Large intestine (tissue), 3 donors: ENCODE measurements around the gene USP32. TPM values are rescaled to one million over a fixed set of nuclear protein-coding genes. Genes with fewer than 3 reads are reported as not detected.
"Not testable (repeated sequence)": the region's sequence is repeated elsewhere in the genome, so short reads cannot be mapped to it uniquely, and the experiment has no call there.

ENCODE experiments used
- DNase-seq, 2 donors: peaks; one replicate each; pipeline versions ENCODE4 v3.0.0 to v3.0.0-alpha.2; 2013
- H3K27ac ChIP-seq: one replicate; pipeline ENCODE4 v1.5.1; 2013; ENCODE audit warnings: low read length
- H3K27me3 ChIP-seq: 2 replicates; pipeline ENCODE4 v1.6.1; 2013; ENCODE audit warnings: low read length; ENCODE audit not compliant: control insufficient read depth, insufficient read depth
- H3K36me3 ChIP-seq: 2 replicates; pipeline ENCODE4 v1.6.1; 2013; ENCODE audit warnings: low read length; ENCODE audit not compliant: control insufficient read depth, insufficient read depth
- H3K4me1 ChIP-seq: one replicate; pipeline ENCODE4 v1.6.1; 2013; ENCODE audit warnings: low read length; ENCODE audit not compliant: control insufficient read depth, insufficient read depth
- H3K4me3 ChIP-seq: one replicate; pipeline ENCODE4 v1.5.1; 2013; ENCODE audit warnings: low read length
- H3K9me3 ChIP-seq: one replicate; pipeline ENCODE4 v1.6.1; 2013; ENCODE audit warnings: mild to moderate bottlenecking, low read depth, low read length, moderate library complexity; ENCODE audit not compliant: control insufficient read depth
- WGBS: methylation state at CpG from one replicate; pipeline ENCODE4 v1.1.5; 2013; ENCODE audit warnings: low lambda C conversion rate; ENCODE audit not compliant: insufficient coverage; 5-methylcytosine and 5-hydroxymethylcytosine counted together
- polyA plus RNA-seq: library from polyadenylated mRNA; unstranded; fragments of 120-200 nt; gene quantifications from one replicate; pipeline ENCODE4 v1.2.1, GENCODE V29; 2013

USP32 gene
- polyA plus RNA-seq, 1 donor, result 24.0 TPM

GRCh38 chr17:60322056-60322387, 69.9 kb downstream of the USP32 start:
- Histone ChIP-seq H3K9me3 (no peaks in the 10 kb centered on the region), H3K36me3 (no peaks in the 10 kb centered on the region), H3K4me1 (peaks cover 4% of the 10 kb centered on the region), H3K27me3 (no peaks in the 10 kb centered on the region), H3K4me3 (no peak overlapping the region), H3K27ac (no peak overlapping the region)
- WGBS, result no CpG with 5 or more reads among the region's 2 CpGs
- no peak for DNase-seq

- H3K27me3 ChIP-seq, result no peaks in the 10 kb centered on the region
- H3K4me1 ChIP-seq, result peaks cover 4% of the 10 kb centered on the region
- no peak overlapping the region for H3K4me3 ChIP-seq
- peak in 1 of 2 donors; percentile 13 for DNase-seq
- H3K36me3 ChIP-seq, result no peaks in the 10 kb centered on the region
- no peaks in the 10 kb centered on the region for H3K9me3 ChIP-seq
- no peak overlapping the region for H3K27ac ChIP-seq
- WGBS, result 20% methylated on average over 1 of the region's 4 CpGs
These were observed 70.4 kb downstream of the USP32 start for GRCh38 chr17:60321336-60322055.

GRCh38 chr17:60318830-60319229, 73.1 kb downstream of the USP32 start:
- H3K36me3 ChIP-seq, result no peaks in the 10 kb centered on the region
- no peak overlapping the region for H3K4me3 ChIP-seq
- peaks cover 4% of the 10 kb centered on the region for H3K4me1 ChIP-seq
- H3K27ac ChIP-seq, result no peak overlapping the region
- H3K27me3 ChIP-seq, result no peaks in the 10 kb centered on the region
- H3K9me3 ChIP-seq, result no peaks in the 10 kb centered on the region
- WGBS, result 95% methylated on average over 5 of the region's 5 CpGs
- no peak for DNase-seq

- Histone ChIP-seq H3K27me3 (no peaks in the 10 kb centered on the region), H3K9me3 (no peaks in the 10 kb centered on the region), H3K4me3 (no peak overlapping the region), H3K27ac (no peak overlapping the region), H3K4me1 (peaks cover 4% of the 10 kb centered on the region), H3K36me3 (no peaks in the 10 kb centered on the region)
- DNase-seq, result no peak
These were observed 73.6 kb downstream of the USP32 start for GRCh38 chr17:60318326-60318725.

- H3K27ac ChIP-seq, result no peak overlapping the region
- H3K27me3 ChIP-seq, result no peaks in the 10 kb centered on the region
- no peak for DNase-seq
- no peaks in the 10 kb centered on the region for H3K9me3 ChIP-seq
- H3K4me1 ChIP-seq, result no peaks in the 10 kb centered on the region
- H3K4me3 ChIP-seq, result no peak overlapping the region
- no peaks in the 10 kb centered on the region for H3K36me3 ChIP-seq
- WGBS, result no CpG with 5 or more reads among the region's 2 CpGs
These were observed 76.3 kb downstream of the USP32 start for GRCh38 chr17:60315650-60316049.

GRCh38 chr17:60314900-60315299, 77.0 kb downstream of the USP32 start:
- H3K27me3 ChIP-seq, H3K36me3 ChIP-seq, H3K4me1 ChIP-seq, H3K27ac ChIP-seq, H3K4me3 ChIP-seq, H3K9me3 ChIP-seq, DNase-seq: not testable (repeated sequence)
- 100% methylated on average over 2 of the region's 8 CpGs for WGBS

- no peaks in the 10 kb centered on the region for H3K36me3 ChIP-seq
- no peak overlapping the region for H3K27ac ChIP-seq
- H3K9me3 ChIP-seq, result no peaks in the 10 kb centered on the region
- H3K4me3 ChIP-seq, result no peak overlapping the region
- H3K27me3 ChIP-seq, result no peaks in the 10 kb centered on the region
- 67% methylated on average over 1 of the region's 1 CpG for WGBS
- no peak for DNase-seq
- no peaks in the 10 kb centered on the region for H3K4me1 ChIP-seq
These were observed 77.5 kb downstream of the USP32 start for GRCh38 chr17:60314423-60314822.

GRCh38 chr17:60311936-60312335, 80.0 kb downstream of the USP32 start:
- no peak overlapping the region for H3K4me3 ChIP-seq
- H3K27ac ChIP-seq, result no peak overlapping the region
- no peaks in the 10 kb centered on the region for H3K4me1 ChIP-seq
- no peak for DNase-seq
- no peaks in the 10 kb centered on the region for H3K27me3 ChIP-seq
- H3K36me3 ChIP-seq, result peaks cover 4% of the 10 kb centered on the region
- no CpG with 5 or more reads among the region's 2 CpGs for WGBS
- H3K9me3 ChIP-seq, result no peaks in the 10 kb centered on the region

- Histone ChIP-seq H3K27ac (no peak overlapping the region), H3K4me1 (no peaks in the 10 kb centered on the region), H3K4me3 (no peak overlapping the region), H3K9me3 (no peaks in the 10 kb centered on the region), H3K27me3 (no peaks in the 10 kb centered on the region), H3K36me3 (peaks cover 4% of the 10 kb centered on the region)
- no CpG with 5 or more reads among the region's 2 CpGs for WGBS
- DNase-seq, result no peak
These were observed 80.7 kb downstream of the USP32 start for GRCh38 chr17:60311186-60311585.

GRCh38 chr17:60305141-60305540, 86.8 kb downstream of the USP32 start:
- Histone ChIP-seq H3K4me1 (peaks cover 3% of the 10 kb centered on the region), H3K27me3 (no peaks in the 10 kb centered on the region), H3K4me3 (no peak overlapping the region), H3K36me3 (peaks cover 4% of the 10 kb centered on the region), H3K9me3 (no peaks in the 10 kb centered on the region), H3K27ac (no peak overlapping the region)
- peak; percentile 19 to 59 for DNase-seq
- 40% methylated on average over 1 of the region's 4 CpGs for WGBS

- Histone ChIP-seq H3K27ac (no peak overlapping the region), H3K4me3 (no peak overlapping the region), H3K4me1 (peaks cover 3% of the 10 kb centered on the region), H3K36me3 (peaks cover 4% of the 10 kb centered on the region), H3K27me3 (no peaks in the 10 kb centered on the region), H3K9me3 (no peaks in the 10 kb centered on the region)
- 86% methylated on average over 1 of the region's 2 CpGs for WGBS
- DNase-seq, result no peak
These were observed 87.4 kb downstream of the USP32 start for GRCh38 chr17:60304502-60304901.
